OCI-M1 (cell line): Measurements from ENCODE around the gene TMEM131.
A peak's percentile ranks its signal among the peaks of the same experiment; 100 is the strongest.
"Not testable (repeated sequence)": the region's sequence is repeated elsewhere in the genome, so short reads cannot be mapped to it uniquely, and the experiment has no call there.

Experiments
- DNase-seq: peaks from one replicate; lab custom pipeline; 2025; lab: John Stamatoyannopoulos, UW

Gene TMEM131

DNA sequence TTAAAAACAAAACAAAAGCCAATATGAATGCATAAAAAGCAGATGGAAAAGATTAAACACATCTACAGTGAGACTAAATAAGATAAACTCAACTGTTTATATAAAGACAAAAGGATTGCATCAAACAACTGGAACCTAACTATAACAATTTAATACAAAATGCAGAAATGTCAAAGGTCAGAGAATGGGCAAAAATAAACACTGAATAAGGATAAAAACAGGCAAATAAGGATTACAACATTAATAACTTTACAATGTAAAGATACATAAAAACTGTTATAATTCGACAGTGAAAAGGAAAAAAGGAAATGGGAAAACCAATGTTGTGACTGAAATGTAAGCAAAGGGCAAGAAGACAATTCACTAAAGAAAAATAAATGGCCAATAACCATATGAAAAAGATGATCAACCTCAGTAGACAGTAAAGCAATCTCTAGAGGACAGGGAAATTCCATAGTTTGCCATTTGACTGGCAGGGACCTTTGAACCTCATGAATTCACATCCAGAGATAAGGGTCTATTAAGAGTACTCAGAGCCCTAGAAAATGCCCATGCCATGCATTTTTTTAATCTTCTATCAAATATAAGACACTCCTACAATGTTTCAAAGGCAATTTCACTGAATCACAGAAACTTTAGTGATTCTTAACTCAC, 83.7 kb downstream of the TMEM131 start:
- peak; percentile 50 for DNase-seq

GRCh38 chr2:97911206-97911921, 84.4 kb downstream of the TMEM131 start:
- peak; percentile 93 for DNase-seq

DNA sequence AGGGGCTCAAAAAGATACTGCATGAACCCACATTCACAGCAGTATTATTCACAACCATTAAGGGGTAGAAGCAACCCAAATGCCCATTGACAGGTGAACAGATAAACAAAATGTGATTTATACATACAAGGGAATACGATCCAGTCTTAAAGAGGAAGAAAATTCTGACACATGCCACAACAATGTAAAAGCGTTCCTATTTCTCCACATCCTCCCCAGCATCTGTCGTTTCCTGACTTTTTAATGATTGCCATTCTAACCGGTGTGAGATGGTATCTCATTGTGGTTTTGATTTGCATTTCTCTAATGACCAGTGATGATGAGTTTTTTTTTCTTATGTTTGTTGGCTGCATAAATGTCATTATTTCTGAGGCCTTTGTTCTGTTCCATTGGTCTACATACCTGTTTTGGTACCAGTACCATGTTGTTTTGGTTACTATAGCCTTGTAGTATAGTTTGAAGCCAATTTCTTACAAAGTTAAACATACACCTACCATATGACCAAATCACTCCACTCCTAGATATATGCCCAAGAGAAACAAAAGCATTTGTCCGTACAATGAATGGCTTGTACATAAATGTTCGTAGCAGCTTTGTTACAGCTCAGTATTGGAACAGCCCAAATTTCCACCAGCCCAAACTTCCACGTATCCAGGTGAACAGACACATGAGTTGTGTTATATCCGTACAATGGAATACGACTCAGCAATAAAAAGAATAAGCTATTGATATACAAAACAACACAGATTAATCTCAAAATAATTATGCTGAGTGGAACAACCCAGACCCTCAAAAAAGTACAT, 85.1 kb downstream of the TMEM131 start:
- peak; percentile 50 for DNase-seq

DNA sequence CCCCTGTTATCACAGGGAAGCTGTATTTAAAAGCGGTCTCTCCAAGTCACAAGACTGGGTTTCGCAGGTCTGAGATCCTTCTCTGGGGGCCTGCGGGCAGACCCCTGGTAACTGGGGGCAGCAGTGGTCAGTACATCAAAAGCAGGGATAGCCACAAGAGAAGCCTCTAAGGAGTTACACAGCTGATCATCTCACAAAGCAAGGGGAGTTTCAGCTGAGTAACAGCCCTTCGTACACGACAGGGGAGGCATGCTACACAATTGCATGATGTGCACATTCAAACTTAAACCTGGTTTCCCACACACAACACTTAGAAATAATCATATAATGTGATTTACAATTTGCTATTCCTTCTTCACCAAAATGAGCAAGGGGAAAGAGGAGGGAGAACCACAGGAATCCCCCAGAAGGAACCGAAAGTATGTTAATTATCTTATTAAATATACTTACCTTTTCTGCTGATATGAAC, 87.5 kb downstream of the TMEM131 start:
- no peak for DNase-seq

DNA sequence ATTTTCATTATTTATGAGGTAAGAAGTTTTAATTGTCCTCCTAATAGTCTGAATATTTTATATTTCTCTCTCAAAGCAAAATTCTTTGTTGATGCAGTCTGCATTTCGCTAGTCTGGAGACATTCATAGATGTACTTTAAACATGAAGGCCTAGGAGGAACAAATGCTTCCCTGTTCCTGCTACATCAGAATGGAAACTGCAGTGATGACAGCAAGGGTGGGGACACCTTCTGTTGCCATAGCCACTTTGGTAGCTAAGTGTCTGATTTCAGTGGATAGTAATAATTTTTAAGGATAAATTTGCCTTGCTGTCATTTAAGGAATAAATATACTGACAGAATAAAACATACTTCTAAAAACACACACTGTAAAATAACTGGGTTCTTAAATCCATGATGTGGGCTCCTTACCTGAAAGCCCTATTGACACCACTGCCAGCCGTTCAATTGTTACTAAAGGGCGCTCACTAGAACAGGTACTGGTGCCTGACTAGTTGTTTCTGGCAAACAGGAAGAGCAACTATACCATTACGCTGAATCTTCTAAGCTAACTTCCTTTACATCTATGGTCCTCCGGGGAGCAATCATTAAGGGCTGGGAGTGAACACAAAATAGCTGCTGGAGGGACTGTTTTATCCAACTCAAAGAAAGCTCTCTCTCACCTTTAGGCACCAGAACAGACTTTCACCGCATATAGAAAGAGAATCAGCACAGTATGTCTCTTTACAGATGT, 88.2 kb downstream of the TMEM131 start:
- no peak for DNase-seq

DNA sequence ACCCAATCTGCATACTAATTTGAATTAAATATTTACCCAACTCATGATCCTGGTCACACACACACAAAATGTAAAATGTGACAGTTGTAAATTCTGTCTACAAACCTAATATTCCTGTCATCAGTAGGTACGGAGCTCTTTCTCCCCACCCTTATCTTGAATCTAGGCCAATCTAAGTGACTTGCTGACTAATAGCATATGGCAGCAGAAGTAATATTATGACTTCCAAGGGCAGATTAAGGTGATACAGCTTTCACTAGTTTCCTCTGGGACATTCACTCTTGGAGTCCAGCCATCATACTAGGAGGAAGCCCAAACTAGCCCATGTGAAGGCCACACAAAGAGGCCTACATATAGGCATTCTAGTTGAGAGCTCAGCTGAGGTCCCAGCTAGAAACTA, 89.4 kb downstream of the TMEM131 start:
- DNase-seq, result no peak

DNA sequence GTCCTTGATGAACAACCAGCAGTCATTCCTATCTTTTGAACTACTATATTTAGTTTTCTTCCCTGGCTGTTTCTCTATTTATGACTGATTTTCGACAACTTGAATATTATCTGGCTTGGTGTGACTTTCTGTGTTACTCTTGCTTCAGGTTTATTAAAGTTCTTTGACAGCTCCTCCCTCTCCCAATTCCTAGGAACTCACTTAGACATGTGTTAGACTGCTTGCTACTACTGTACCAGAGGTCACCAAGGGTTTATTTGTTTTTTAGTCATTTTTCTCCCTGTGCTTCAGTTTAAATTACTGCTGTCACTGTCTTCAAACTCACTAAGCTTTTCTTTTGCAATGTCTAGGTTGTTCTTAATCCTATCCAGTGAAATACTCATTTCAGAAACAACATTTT, 90.5 kb downstream of the TMEM131 start:
- no peak for DNase-seq

DNA sequence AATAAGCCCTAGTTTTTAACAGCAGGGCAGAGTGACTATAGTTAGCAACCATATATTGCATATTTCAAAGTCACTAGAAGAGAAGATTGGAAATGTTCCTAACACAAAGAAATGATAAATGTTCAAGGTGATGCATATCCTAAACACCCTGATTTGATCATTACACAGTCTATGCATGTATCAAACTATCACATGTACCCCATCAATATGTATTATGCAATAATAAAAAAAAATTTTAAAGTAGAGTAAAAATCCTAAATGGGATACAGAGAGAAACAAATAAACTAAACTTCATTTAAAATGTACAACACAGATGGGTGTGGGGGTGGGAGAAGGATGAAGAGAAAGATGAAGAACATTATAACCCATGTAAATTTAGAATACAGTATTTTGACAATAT, 93.9 kb downstream of the TMEM131 start:
- no peak for DNase-seq

GRCh38 chr2:97900806-97901205, 94.9 kb downstream of the TMEM131 start:
- DNase-seq, result no peak

GRCh38 chr2:97893042-97893441, 102.7 kb downstream of the TMEM131 start:
- DNase-seq, result not testable (repeated sequence)

- DNase-seq, result no peak
Observed at GRCh38 chr2:97891611-97892010, 104.1 kb downstream of the TMEM131 start.

DNA sequence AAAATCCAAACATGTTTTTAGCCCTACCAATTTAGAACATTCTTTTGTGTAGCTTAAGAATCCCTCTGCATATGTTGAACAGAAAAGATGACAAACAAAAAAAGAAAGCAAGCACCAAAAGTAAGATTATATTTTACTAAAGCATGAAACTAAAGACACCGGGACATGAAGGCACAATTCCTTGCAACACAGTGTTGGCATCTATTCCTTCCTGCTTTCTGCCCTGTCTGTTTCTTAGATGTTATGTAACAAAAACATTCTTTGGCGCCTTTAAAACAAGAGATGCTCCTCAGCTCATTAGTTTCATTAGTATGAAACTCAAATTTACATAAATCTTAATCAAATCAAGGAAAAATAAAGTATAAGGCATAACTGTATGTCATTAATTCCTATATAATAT, 106.6 kb downstream of the TMEM131 start:
- no peak for DNase-seq

GRCh38 chr2:97885841-97886240, 109.9 kb downstream of the TMEM131 start:
- no peak for DNase-seq

DNA sequence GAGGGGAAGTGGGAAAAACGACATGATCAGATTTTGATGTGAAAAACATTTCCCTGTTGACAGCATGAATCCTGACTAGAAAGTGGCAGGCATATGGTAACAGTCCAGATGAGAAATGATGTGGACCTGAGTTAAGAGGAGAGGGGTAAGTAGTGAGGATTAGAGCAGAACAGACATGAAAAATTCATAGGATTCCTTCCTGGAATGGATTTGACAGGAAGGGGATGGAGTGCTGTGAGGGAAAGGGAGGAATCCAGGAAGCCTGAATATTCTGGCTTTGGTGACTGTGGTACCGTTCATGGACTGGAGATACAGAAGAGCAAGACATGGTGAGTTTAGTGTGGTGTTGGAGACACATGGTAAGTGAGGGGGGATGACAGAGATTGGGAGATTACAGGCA, 115.4 kb downstream of the TMEM131 start:
- DNase-seq, result no peak

- DNase-seq, result no peak
Observed at GRCh38 chr2:97878865-97879264, 116.9 kb downstream of the TMEM131 start.

GRCh38 chr2:97878317-97878716, 117.4 kb downstream of the TMEM131 start:
- DNase-seq, result not testable (repeated sequence)

DNA sequence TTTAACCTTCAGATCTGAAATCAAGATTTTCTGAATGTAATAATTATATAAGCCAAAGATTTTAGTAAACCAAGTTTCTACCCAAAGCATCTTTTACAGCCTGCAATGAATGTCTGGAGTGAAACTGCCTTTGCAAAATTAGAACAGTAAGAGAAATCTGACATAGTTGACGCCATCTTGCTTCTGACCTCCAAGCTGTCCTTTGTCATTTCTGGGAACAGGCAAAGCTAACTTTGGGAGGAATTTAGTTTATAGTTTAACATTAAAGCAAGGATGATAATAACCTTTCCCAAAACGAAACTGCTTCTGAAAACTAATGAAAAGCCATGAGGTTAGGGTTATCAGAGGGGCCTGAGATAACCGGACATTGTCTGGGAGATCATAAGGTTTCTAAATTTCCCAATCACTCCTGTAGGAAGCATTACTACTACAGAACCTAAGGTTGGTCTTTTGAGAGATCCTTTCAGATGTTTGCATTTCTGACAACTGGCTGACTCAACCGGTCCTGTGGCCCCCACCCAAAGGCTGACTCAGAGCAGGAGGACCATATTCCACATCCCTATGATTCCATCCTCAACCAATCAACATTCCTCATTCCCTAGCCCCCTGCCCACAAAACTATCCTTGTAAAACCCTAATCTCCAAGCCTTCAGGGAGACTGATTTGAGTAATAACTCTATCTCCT, 124.5 kb downstream of the TMEM131 start:
- no peak for DNase-seq

- peak; percentile 92 for DNase-seq
Observed at GRCh38 chr2:97870396-97870843, 125.3 kb downstream of the TMEM131 start.

DNA sequence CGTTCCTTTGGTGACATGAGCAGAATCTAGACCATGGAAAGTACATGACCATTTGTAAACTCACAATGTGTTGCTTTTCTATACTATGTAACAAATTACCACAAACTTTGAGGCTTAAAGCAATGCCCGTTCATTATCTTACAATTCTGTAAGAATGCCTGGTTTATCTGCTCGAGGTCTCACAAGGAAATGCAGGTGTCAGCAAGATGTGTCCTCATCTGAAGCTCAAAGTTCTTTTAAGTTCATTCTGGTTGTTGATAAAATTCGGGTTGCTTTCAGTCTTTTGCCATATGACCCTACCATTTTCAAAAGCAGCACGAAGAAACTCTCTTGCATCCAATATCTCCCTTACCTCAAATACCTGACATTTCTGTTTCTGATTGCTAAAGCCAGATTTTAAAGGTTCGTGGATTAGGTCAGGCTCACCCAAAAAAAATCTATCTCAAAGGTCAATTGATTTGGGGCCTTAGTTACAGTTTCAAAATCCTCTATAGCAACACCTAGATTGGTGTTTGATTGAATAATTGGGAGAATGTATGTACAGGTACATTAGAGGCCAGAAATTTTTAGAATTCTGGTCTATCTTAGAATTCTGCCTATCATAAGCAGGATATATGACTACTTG, 125.9 kb downstream of the TMEM131 start:
- DNase-seq, result no peak

DNA sequence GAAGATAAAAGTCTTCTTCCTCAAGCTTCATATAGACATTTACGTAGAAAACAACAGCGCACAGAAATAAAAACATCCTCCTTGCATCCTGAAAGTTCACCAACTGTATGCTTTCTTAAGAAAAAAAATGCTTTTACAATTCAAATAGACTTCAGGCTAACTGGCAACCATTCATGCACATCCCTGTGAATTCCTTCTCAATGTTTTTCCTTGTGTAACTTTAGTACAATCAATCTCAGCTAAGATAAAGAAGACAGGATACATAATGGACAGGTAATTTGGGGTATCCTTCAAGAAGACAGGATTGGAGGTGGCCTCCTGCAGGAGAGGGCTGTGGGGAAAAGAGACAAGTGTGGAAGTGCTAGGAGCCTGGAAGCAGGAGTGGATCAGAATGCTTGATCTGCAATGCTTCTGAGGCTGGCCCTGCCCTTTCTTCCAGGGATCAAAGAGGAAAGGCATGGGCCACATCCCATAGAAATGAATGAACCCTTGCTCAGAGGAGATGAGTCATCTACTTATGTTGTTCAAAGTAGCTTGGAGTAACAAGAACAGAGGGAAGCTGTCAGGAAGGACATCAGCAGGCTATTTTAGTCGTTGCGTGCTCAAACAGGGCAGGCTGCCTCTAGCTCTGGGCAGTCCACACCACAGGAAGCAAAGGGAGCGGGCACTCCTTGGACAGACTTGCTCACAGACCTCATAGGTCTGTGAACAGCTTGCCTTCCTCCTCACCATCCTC, 126.6 kb downstream of the TMEM131 start:
- no peak for DNase-seq
